Sigmoid colon (tissue), 7 donors: ENCODE data around the gene BMPER. TPM values are rescaled to one million over a fixed set of nuclear protein-coding genes. Genes with fewer than 3 reads are reported as not detected.

ENCODE experiments used
- DNase-seq: peaks from one replicate; pipeline ENCODE4 v3.0.0-alpha.2; 2019
- H3K27ac ChIP-seq, 4 donors: fragments of 200-600 bp; sonication (generic); one replicate each; pipeline ENCODE4 v1.5.1; 2016 to 2019; ENCODE audit warnings: mild to moderate bottlenecking in 1 of 4
- H3K27me3 ChIP-seq, 3 donors: fragments of 200-600 bp; sonication (generic); one replicate each; pipeline ENCODE4 v1.5.1; 2019; ENCODE audit warnings: mild to moderate bottlenecking in 1 of 3
- H3K36me3 ChIP-seq, 4 donors: fragments of 200-600 bp; sonication (generic); one replicate each; pipeline ENCODE4 v1.5.1; 2016 to 2019
- H3K4me1 ChIP-seq, 4 donors: fragments of 200-600 bp; sonication (generic); one replicate each; pipeline ENCODE4 v1.5.1; 2017 to 2019
- H3K4me3 ChIP-seq, 4 donors: fragments of 200-600 bp; sonication (generic); one replicate each; pipeline ENCODE4 v1.5.1; 2017 to 2019; ENCODE audit warnings: mild to moderate bottlenecking in 2 of 4, moderate library complexity in 1 of 4
- H3K9me3 ChIP-seq, 4 donors: fragments of 200-600 bp in 3 of 4; sonication (generic) in 3 of 4; one replicate each; pipeline versions ENCODE4 v1.5.1 to v1.6.1; 2013 to 2019
- CTCF ChIP-seq, 4 experiments: fragments of 450-650 bp in 3 of 4; fragments of 200-600 bp in 1 of 4; IDR thresholded peaks; one replicate each; pipeline ENCODE4 v1.5.1; 2016 to 2019; ENCODE audit warnings: antibody characterized with exemption in 4 of 4, mild to moderate bottlenecking in 3 of 4, moderate library complexity in 2 of 4
- EP300 ChIP-seq, 4 donors: sonication (generic); formaldehyde crosslinking; IDR thresholded peaks; one replicate each; pipeline ENCODE4 v1.6.1; 2017; ENCODE audit warnings: antibody characterized with exemption in 4 of 4
- POLR2A ChIP-seq, 2 donors: fragments of 450-650 bp; IDR thresholded peaks; one replicate each; pipeline ENCODE4 v1.6.1; 2016; ENCODE audit warnings: antibody characterized with exemption in 2 of 2, mild to moderate bottlenecking in 2 of 2, moderate library complexity in 2 of 2
- POLR2AphosphoS5 ChIP-seq, 4 donors: sonication (generic); formaldehyde crosslinking; IDR thresholded peaks; one replicate each; pipeline ENCODE4 v1.6.1; 2017; ENCODE audit warnings: antibody characterized with exemption in 4 of 4
- WGBS, 2 donors: extraction: QIAGEN DNeasy Blood & Tissue Kit; methylation state at CpG; one replicate each; pipeline ENCODE4 v1.1.7; 2013; 5-methylcytosine and 5-hydroxymethylcytosine counted together
- intact Hi-C: fragments of 100-400 bp; cut with DNase I; formaldehyde crosslinking; loops from one replicate; pipeline ENCODE4 v1.15.1; 2023
- polyA plus RNA-seq, 3 donors: library from polyadenylated mRNA; stranded (reverse); fragments of 200-250 nt; gene quantifications; one replicate each; pipeline ENCODE4 v1.2.3, GENCODE V29; 2013
- total RNA-seq, 4 donors: library from RNA; depleted of rRNA; stranded (reverse); fragments of >200 nt; gene quantifications; one replicate each; pipeline ENCODE4 v1.1.0, GENCODE V29; 2016
- donor health status: healthy with polysubstance abuse.
- donor health status: Bipolar disorder and iron deficiency.
- donor health status: healthy.

The BMPER gene
- total and polyA plus RNA-seq, 7 donors, result 0.51 to 3.1 (median 1.6) TPM; not detected in 1

GRCh38 chr7:34070511-34071323, 165.4 kb downstream of the BMPER start:
- H3K27me3 ChIP-seq, result no peaks in the 10 kb centered on the region
- peaks cover 0 to 36% (median 12%) of the 10 kb centered on the region in 4 donors for H3K4me1 ChIP-seq
- no peaks in the 10 kb centered on the region for H3K9me3 ChIP-seq
- no peak for DNase-seq
- TF ChIP-seq POLR2AphosphoS5 (IDR thresholded peaks at IDR 0.05) (peak in 1 of 4 donors; percentile 38), CTCF (IDR thresholded peaks at IDR 0.05) (no peak)
- H3K36me3 ChIP-seq, result no peaks in the 10 kb centered on the region
- WGBS, 2 donors, result 63 to 76% methylated on average over 5 of the region's 5 CpGs
- H3K27ac ChIP-seq, result no peak overlapping the region
- no peak overlapping the region for H3K4me3 ChIP-seq
- intact Hi-C loops, result no loop called here

GRCh38 chr7:34073676-34074075, 168.3 kb downstream of the BMPER start:
- no peak overlapping the region for H3K27ac ChIP-seq
- H3K27me3 ChIP-seq, result no peaks in the 10 kb centered on the region
- H3K4me1 ChIP-seq, result peaks cover 0 to 20% (median 10%) of the 10 kb centered on the region in 4 donors
- 73 to 77% methylated on average over 2 of the region's 2 CpGs for WGBS, 2 donors
- no peaks in the 10 kb centered on the region for H3K9me3 ChIP-seq
- intact Hi-C loops, result no loop called here
- H3K36me3 ChIP-seq, result no peaks in the 10 kb centered on the region
- DNase-seq, result no peak
- no peak overlapping the region for H3K4me3 ChIP-seq
- TF ChIP-seq CTCF (IDR thresholded peaks at IDR 0.05) (no peak), POLR2A (IDR thresholded peaks at IDR 0.05) (no peak), EP300 (IDR thresholded peaks at IDR 0.05) (no peak), POLR2AphosphoS5 (IDR thresholded peaks at IDR 0.05) (no peak)

- H3K9me3 ChIP-seq, result no peaks in the 10 kb centered on the region
- no peak overlapping the region for H3K4me3 ChIP-seq
- 86 to 87% methylated on average over 7 of the region's 7 CpGs for whole genome bisulfite sequencing, 2 donors
- intact Hi-C loops, result no loop called here
- no peak for DNase-seq
- H3K27ac ChIP-seq, result no peak overlapping the region
- H3K4me1 ChIP-seq, result peaks cover 0 to 20% (median 10%) of the 10 kb centered on the region in 4 donors
- no peaks in the 10 kb centered on the region for H3K27me3 ChIP-seq
- H3K36me3 ChIP-seq, result no peaks in the 10 kb centered on the region
- TF ChIP-seq POLR2A (IDR thresholded peaks at IDR 0.05), result no peak
- no peak for TF ChIP-seq POLR2AphosphoS5 (IDR thresholded peaks at IDR 0.05)
- no peak for TF ChIP-seq CTCF (IDR thresholded peaks at IDR 0.05)
- no peak for TF ChIP-seq EP300 (IDR thresholded peaks at IDR 0.05)
These were observed 169.1 kb downstream of the BMPER start for GRCh38 chr7:34074421-34074820.

- H3K27ac ChIP-seq, result no peak overlapping the region
- H3K4me3 ChIP-seq, result no peak overlapping the region
- no peaks in the 10 kb centered on the region for H3K36me3 ChIP-seq
- WGBS, 2 donors, result 83 to 86% methylated on average over 9 of the region's 9 CpGs
- H3K27me3 ChIP-seq, result no peaks in the 10 kb centered on the region
- H3K4me1 ChIP-seq, result peaks cover 0 to 12% (median 7%) of the 10 kb centered on the region in 4 donors
- no peak for DNase-seq
- TF ChIP-seq POLR2A (IDR thresholded peaks at IDR 0.05), result no peak
- H3K9me3 ChIP-seq, result no peaks in the 10 kb centered on the region
- intact Hi-C loops, result no loop called here
These were observed 170.4 kb downstream of the BMPER start for GRCh38 chr7:34075523-34076370.

GRCh38 chr7:34077168-34077567, 171.8 kb downstream of the BMPER start:
- H3K9me3 ChIP-seq, result no peaks in the 10 kb centered on the region
- H3K27me3 ChIP-seq, result no peaks in the 10 kb centered on the region
- H3K36me3 ChIP-seq, result no peaks in the 10 kb centered on the region
- no peaks in the 10 kb centered on the region for H3K4me1 ChIP-seq
- H3K27ac ChIP-seq, result no peak overlapping the region
- no peak overlapping the region for H3K4me3 ChIP-seq
- TF ChIP-seq POLR2AphosphoS5 (IDR thresholded peaks at IDR 0.05) (no peak), CTCF (IDR thresholded peaks at IDR 0.05) (no peak)
- no peak for DNase-seq
- intact Hi-C loops, result no loop called here
- 88 to 94% methylated on average over 2 of the region's 2 CpGs for WGBS, 2 donors
